Measurements from ENCODE around the gene DHX36.

DNA sequence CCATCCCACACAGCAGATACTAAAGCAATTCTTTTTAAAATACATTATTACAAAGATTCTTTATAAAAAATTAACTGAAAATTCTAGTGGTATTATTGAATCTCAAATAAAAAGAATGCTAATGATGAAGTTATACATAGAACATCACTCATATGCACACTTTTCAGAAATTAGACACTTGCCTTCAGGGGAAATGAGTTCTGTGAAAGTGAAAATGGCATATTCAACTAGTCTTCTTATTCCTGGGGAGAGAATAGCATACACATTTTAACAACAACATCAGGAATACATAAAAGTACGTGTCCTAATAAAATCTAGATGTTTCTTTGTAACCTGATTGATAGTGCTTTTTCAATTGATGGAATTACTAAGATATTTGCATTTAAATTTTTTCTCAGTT is 36.8 kb upstream of the DHX36 start:
- TF ChIP-seq POLR2A (IDR thresholded peaks at IDR 0.05) = no peak
- TF ChIP-seq, protein P1, sequence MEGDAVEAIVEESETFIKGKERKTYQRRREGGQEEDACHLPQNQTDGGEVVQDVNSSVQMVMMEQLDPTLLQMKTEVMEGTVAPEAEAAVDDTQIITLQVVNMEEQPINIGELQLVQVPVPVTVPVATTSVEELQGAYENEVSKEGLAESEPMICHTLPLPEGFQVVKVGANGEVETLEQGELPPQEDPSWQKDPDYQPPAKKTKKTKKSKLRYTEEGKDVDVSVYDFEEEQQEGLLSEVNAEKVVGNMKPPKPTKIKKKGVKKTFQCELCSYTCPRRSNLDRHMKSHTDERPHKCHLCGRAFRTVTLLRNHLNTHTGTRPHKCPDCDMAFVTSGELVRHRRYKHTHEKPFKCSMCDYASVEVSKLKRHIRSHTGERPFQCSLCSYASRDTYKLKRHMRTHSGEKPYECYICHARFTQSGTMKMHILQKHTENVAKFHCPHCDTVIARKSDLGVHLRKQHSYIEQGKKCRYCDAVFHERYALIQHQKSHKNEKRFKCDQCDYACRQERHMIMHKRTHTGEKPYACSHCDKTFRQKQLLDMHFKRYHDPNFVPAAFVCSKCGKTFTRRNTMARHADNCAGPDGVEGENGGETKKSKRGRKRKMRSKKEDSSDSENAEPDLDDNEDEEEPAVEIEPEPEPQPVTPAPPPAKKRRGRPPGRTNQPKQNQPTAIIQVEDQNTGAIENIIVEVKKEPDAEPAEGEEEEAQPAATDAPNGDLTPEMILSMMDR (IDR thresholded peaks at IDR 0.05) = no peak
